CD14-positive monocyte (primary cell): ENCODE results near the gene ANKIB1. TPM values are rescaled to one million over a fixed set of nuclear protein-coding genes. Genes with fewer than 3 reads are reported as not detected.

Experiments
- DNase-seq, 3 donors: peaks; one replicate each; pipeline ENCODE4 v3.0.0-alpha.2; 2011 to 2022
- H2AFZ ChIP-seq: 2 replicates; pipeline ENCODE4 v1.6.0; 2012; ENCODE audit warnings: mild to moderate bottlenecking, low read depth, low read length, inconsistent platforms; ENCODE audit not compliant: insufficient read depth, poor library complexity, severe bottlenecking
- H3K27ac ChIP-seq, 2 donors: 1 replicate in 1 of 2; 2 replicates in 1 of 2; pipeline ENCODE4 v1.5.1; 2012 to 2013; ENCODE audit warnings: low read length in 2 of 2, control low read depth in 1 of 2, inconsistent platforms in 1 of 2, low read depth in 1 of 2, mild to moderate bottlenecking in 1 of 2
- H3K27me3 ChIP-seq, 2 donors: one replicate each; pipeline versions ENCODE4 v1.6.0 to v1.6.1; 2011 to 2013; ENCODE audit warnings: low read length in 2 of 2; ENCODE audit not compliant: control insufficient read depth in 2 of 2, insufficient read depth in 2 of 2
- H3K36me3 ChIP-seq, 2 donors: replicated peaks in 1 of 2; 1 replicate in 1 of 2; 2 replicates in 1 of 2; pipeline versions ENCODE4 v1.5.1 to v1.6.1; 2012 to 2013; ENCODE audit warnings: low read length in 2 of 2, control low read depth in 1 of 2, inconsistent platforms in 1 of 2, mild to moderate bottlenecking in 1 of 2; ENCODE audit not compliant: insufficient read depth in 2 of 2, control insufficient read depth in 1 of 2
- H3K4me1 ChIP-seq, 2 donors: 1 replicate in 1 of 2; 2 replicates in 1 of 2; pipeline versions ENCODE4 v1.5.1 to v1.6.1; 2012 to 2013; ENCODE audit warnings: low read length in 2 of 2, control low read depth in 1 of 2, inconsistent platforms in 1 of 2, mild to moderate bottlenecking in 1 of 2, moderate library complexity in 1 of 2; ENCODE audit not compliant: insufficient read depth in 2 of 2, control insufficient read depth in 1 of 2
- H3K4me2 ChIP-seq: replicated peaks from 2 replicates; pipeline ENCODE3; 2012; ENCODE audit warnings: low read length, moderate library complexity, mild to moderate bottlenecking; ENCODE audit not compliant: poor library complexity, severe bottlenecking; ENCODE audit errors: extremely low read depth
- H3K4me3 ChIP-seq, 3 experiments: fragments of 200-600 bp in 1 of 3; sonication (generic) in 1 of 3; replicated peaks in 1 of 3; 1 replicate in 2 of 3; 2 replicates in 1 of 3; pipeline ENCODE4 v1.5.1; 2011 to 2013; ENCODE audit warnings: low read length in 3 of 3, mild to moderate bottlenecking in 3 of 3, control low read depth in 2 of 3, low read depth in 2 of 3, inconsistent platforms in 1 of 3, moderate library complexity in 1 of 3
- H3K79me2 ChIP-seq: 2 replicates; pipeline ENCODE4 v1.6.0; 2012; ENCODE audit warnings: mild to moderate bottlenecking, control low read depth, inconsistent platforms, low read length, moderate library complexity; ENCODE audit not compliant: insufficient read depth
- H3K9ac ChIP-seq: 2 replicates; pipeline ENCODE4 v1.6.0; 2017; ENCODE audit warnings: low read length, mild to moderate bottlenecking; ENCODE audit not compliant: insufficient read depth, poor library complexity, severe bottlenecking
- H3K9me3 ChIP-seq, 2 donors: replicated peaks in 1 of 2; 1 replicate in 1 of 2; 2 replicates in 1 of 2; pipeline versions ENCODE4 v1.5.1 to v1.6.1; 2012 to 2013; ENCODE audit warnings: low read length in 2 of 2, control low read depth in 1 of 2; ENCODE audit not compliant: control insufficient read depth in 1 of 2, insufficient read depth in 1 of 2
- H4K20me1 ChIP-seq: 2 replicates; pipeline ENCODE4 v1.6.0; 2012; ENCODE audit warnings: mild to moderate bottlenecking, low read length, control low read depth, moderate library complexity; ENCODE audit not compliant: insufficient read depth
- H3K27ac Mint-ChIP-seq, 7 donors: one replicate each; pipeline ENCODE4 v1.8.0; 2020; ENCODE audit warnings: mild to moderate bottlenecking in 7 of 7, mixed read lengths in 7 of 7, moderate library complexity in 6 of 7, inconsistent platforms in 2 of 7
- H3K27me3 Mint-ChIP-seq, 3 donors: one replicate each; pipeline ENCODE4 v1.8.0; 2021 to 2022; ENCODE audit warnings: low read depth in 3 of 3, mild to moderate bottlenecking in 3 of 3, mixed read lengths in 3 of 3, moderate library complexity in 3 of 3, inconsistent platforms in 1 of 3
- H3K36me3 Mint-ChIP-seq, 2 donors: one replicate each; pipeline ENCODE4 v1.8.0; 2020; ENCODE audit warnings: mixed read lengths in 2 of 2, inconsistent platforms in 1 of 2, mild to moderate bottlenecking in 1 of 2
- H3K4me1 Mint-ChIP-seq: one replicate; pipeline ENCODE4 v1.8.0; 2020; ENCODE audit warnings: mild to moderate bottlenecking, mixed read lengths
- H3K4me3 Mint-ChIP-seq, 2 donors: one replicate each; pipeline ENCODE4 v1.8.0; 2020; ENCODE audit warnings: mild to moderate bottlenecking in 2 of 2, mixed read lengths in 2 of 2, moderate library complexity in 1 of 2
- H3K9me3 Mint-ChIP-seq, 7 donors: one replicate each; pipeline ENCODE4 v1.8.0; 2020 to 2022; ENCODE audit warnings: mixed read lengths in 7 of 7, mild to moderate bottlenecking in 6 of 7, moderate library complexity in 6 of 7, inconsistent platforms in 2 of 7
- CTCF ChIP-seq: fragments of 200-600 bp; IDR thresholded peaks from one replicate; pipeline ENCODE4 v1.8.0; 2022; ENCODE audit warnings: antibody characterized with exemption, mild to moderate bottlenecking
- WGBS: methylation state at CpG from one replicate; pipeline ENCODE4 v1.1.5; 2013; ENCODE audit warnings: missing lambda C conversion rate; ENCODE audit not compliant: insufficient coverage; 5-methylcytosine and 5-hydroxymethylcytosine counted together
- intact Hi-C, 2 donors: fragments of 100-400 bp; cut with micrococcal nuclease; formaldehyde crosslinking; loops; one replicate each; pipeline versions ENCODE4 v1.15.0 to v1.15.1; 2023
- polyA plus RNA-seq, 3 donors: library from polyadenylated mRNA; depleted of rRNA in 1 of 3; unstranded in 2 of 3; stranded (reverse) in 1 of 3; fragments of 300-500 nt in 2 of 3; fragments of >200 nt in 1 of 3; fragmentation: Illumina TruSeq in 2 of 3; gene quantifications; 1 replicate in 2 of 3; 2 replicates in 1 of 3; pipeline ENCODE4 v1.2.3, GENCODE V29; 2012 to 2021

Gene ANKIB1
- polyA plus RNA-seq, 3 donors = 4.8 to 16.8 (median 5.7) TPM

- no peak overlapping the region for H3K27ac ChIP-seq
- Mint-ChIP-seq H3K4me1 (no peaks in the 10 kb centered on the region), H3K4me3 (no peak overlapping the region), H3K36me3 (peaks cover 38 to 56% of the 10 kb centered on the region in 2 donors), H3K27me3 (no peaks in the 10 kb centered on the region), H3K27ac (no peak overlapping the region), H3K9me3 (peaks cover 0 to 3% (median 0%) of the 10 kb centered on the region in 7 donors)
- intact Hi-C loops = no loop called here
- no peak overlapping the region for H2AFZ ChIP-seq
- no peaks in the 10 kb centered on the region for H3K79me2 ChIP-seq
- WGBS = no CpG with 5 or more reads among the region's 2 CpGs
- no peak overlapping the region for H3K4me2 ChIP-seq
- H3K4me3 ChIP-seq = no peak overlapping the region
- no peaks in the 10 kb centered on the region for H3K27me3 ChIP-seq
- no peak for TF ChIP-seq CTCF
- H3K4me1 ChIP-seq = no peaks in the 10 kb centered on the region
- no peak for DNase-seq
- no peaks in the 10 kb centered on the region for H4K20me1 ChIP-seq
- peaks cover 15 to 62% of the 10 kb centered on the region in 2 donors for H3K36me3 ChIP-seq
- H3K9ac ChIP-seq = no peak overlapping the region
- no peaks in the 10 kb centered on the region for H3K9me3 ChIP-seq
These were observed 116.4 kb downstream of the ANKIB1 start for GRCh38 chr7:92362131-92362530.

GRCh38 chr7:92366730-92367129 lies 121.0 kb downstream of the ANKIB1 start:
- DNase-seq = no peak
- Histone ChIP-seq H3K36me3 (peaks cover 15 to 53% of the 10 kb centered on the region in 2 donors), H3K4me1 (no peaks in the 10 kb centered on the region), H2AFZ (no peak overlapping the region), H3K27ac (no peak overlapping the region), H4K20me1 (no peaks in the 10 kb centered on the region), H3K9ac (no peak overlapping the region), H3K79me2 (no peaks in the 10 kb centered on the region), H3K9me3 (no peaks in the 10 kb centered on the region), H3K4me3 (no peak overlapping the region), H3K4me2 (no peak overlapping the region), H3K27me3 (no peaks in the 10 kb centered on the region)
- Mint-ChIP-seq H3K27ac (no peak overlapping the region), H3K9me3 (no peaks in the 10 kb centered on the region), H3K27me3 (no peaks in the 10 kb centered on the region), H3K4me1 (no peaks in the 10 kb centered on the region), H3K4me3 (no peak overlapping the region), H3K36me3 (peaks cover 34 to 44% of the 10 kb centered on the region in 2 donors)
- WGBS = no CpG with 5 or more reads among the region's 2 CpGs
- no peak for TF ChIP-seq CTCF
- intact Hi-C loops = no loop called here
